ENCODE results near the gene DCTN1. TPM values are rescaled to one million over a fixed set of nuclear protein-coding genes. Genes with fewer than 3 reads are reported as not detected.

DCTN1 gene
- total and polyA plus RNA-seq, 8 donors: 65.8 to 181 (median 90.5) TPM

DNA sequence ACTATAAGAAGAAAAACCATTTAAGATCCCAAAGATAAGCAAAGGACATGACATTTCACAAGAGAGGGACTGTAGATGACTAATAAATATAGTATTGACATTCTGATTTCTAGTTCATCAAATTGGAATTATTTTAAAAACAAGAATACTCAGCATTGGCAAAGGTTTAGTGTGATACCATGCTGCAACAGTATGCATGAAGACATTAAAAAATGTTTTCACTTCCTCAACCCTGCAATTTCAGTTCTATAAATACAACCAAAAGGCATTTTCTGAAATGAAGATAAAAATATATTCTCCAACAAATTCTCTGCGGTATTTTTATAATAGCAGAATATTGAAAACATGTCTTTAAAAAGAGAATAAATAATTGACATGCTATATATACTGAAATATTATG is 39.2 kb upstream of the DCTN1 start:
- H3K4me3 ChIP-seq: no peak overlapping the region
- 88 to 93% (median 92%) methylated on average over 1 of the region's 1 CpG for WGBS, 5 donors
- TF ChIP-seq POLR2A (IDR thresholded peaks at IDR 0.05): no peak
- no peak for TF ChIP-seq EP300 (IDR thresholded peaks at IDR 0.05)
- TF ChIP-seq, protein P1, sequence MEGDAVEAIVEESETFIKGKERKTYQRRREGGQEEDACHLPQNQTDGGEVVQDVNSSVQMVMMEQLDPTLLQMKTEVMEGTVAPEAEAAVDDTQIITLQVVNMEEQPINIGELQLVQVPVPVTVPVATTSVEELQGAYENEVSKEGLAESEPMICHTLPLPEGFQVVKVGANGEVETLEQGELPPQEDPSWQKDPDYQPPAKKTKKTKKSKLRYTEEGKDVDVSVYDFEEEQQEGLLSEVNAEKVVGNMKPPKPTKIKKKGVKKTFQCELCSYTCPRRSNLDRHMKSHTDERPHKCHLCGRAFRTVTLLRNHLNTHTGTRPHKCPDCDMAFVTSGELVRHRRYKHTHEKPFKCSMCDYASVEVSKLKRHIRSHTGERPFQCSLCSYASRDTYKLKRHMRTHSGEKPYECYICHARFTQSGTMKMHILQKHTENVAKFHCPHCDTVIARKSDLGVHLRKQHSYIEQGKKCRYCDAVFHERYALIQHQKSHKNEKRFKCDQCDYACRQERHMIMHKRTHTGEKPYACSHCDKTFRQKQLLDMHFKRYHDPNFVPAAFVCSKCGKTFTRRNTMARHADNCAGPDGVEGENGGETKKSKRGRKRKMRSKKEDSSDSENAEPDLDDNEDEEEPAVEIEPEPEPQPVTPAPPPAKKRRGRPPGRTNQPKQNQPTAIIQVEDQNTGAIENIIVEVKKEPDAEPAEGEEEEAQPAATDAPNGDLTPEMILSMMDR (IDR thresholded peaks at IDR 0.05): no peak
- TF ChIP-seq POLR2AphosphoS5 (IDR thresholded peaks at IDR 0.05): no peak

DNA sequence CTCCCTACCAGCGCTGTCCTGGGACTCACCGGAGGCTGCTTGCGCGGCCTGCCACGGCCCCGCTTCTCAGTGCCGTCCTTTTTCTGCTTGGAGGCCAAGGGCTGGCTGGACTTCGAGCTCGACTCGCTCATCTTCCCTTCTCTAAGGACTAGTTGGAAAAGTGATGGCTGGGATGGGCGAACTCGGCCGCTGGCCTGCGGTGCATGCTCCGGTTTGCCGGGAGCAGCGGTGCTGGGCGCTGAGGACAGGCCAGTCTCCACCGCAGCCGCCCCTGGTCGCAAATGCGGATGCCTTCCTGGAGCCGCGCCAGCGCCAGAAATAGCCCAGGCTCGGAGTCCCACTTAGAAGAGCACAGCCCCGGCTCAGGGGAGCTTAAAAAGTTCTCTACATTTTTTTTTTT is 38.2 kb upstream of the DCTN1 start:
- 77 to 86% (median 80%) methylated on average over 26 to 27 of the region's 27 CpGs for WGBS, 5 donors
- intact Hi-C loops (cut with DNase I; ENCODE audit: low total_unique reads): no loop called here

More for the DNA sequence above, 39.2 kb upstream of the DCTN1 start:
- Histone ChIP-seq H3K27me3 (peaks cover 0 to 18% (median 8%) of the 10 kb centered on the region in 3 donors), H3K4me1 (peaks cover 19 to 38% (median 38%) of the 10 kb centered on the region in 4 donors), H3K36me3 (no peaks in the 10 kb centered on the region), H3K27ac (no peak overlapping the region), H3K9me3 (no peaks in the 10 kb centered on the region)
- no peak for DNase-seq
- intact Hi-C loops (cut with DNase I; ENCODE audit: low total_unique reads): no loop called here

DNA sequence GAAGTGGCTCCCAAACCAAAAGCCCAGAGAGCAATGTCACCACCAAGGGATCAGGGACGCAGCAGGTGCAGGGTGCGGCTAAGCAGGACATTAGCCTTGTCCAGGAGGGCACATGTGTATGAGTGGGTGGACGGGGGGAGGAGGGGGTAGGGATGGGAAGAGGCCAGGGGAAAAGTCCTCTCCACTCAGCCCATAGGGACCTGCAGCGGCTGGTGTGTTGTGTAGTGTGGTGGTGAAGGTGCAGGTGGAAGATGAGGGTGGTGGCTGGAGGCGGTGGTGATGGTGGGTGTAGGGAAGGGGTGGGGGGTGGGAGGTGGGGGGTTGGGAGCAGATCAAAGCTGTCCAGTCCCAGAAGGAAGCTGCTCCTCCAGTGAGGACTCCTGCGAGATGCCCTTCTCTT is 37.7 kb upstream of the DCTN1 start:
- DNase-seq: no peak
- WGBS, 5 donors: 86 to 96% (median 92%) methylated on average over 6 of the region's 6 CpGs
- H3K36me3 ChIP-seq: no peaks in the 10 kb centered on the region
- no peak overlapping the region for H3K4me3 ChIP-seq
- H3K27ac ChIP-seq: no peak overlapping the region
- peaks cover 0 to 23% (median 8%) of the 10 kb centered on the region in 3 donors for H3K27me3 ChIP-seq
- no peaks in the 10 kb centered on the region for H3K9me3 ChIP-seq
- peaks cover 32 to 52% (median 50%) of the 10 kb centered on the region in 4 donors for H3K4me1 ChIP-seq
- TF ChIP-seq POLR2A (IDR thresholded peaks at IDR 0.05): no peak
- TF ChIP-seq, protein P1 (IDR thresholded peaks at IDR 0.05): no peak
- no peak for TF ChIP-seq POLR2AphosphoS5 (IDR thresholded peaks at IDR 0.05)
- no peak for TF ChIP-seq EP300 (IDR thresholded peaks at IDR 0.05)
- intact Hi-C loops (cut with DNase I; ENCODE audit: low total_unique reads): no loop called here

More for the DNA sequence above, 38.2 kb upstream of the DCTN1 start:
- TF ChIP-seq EP300 (IDR thresholded peaks at IDR 0.05) (no peak), POLR2AphosphoS5 (IDR thresholded peaks at IDR 0.05) (no peak), POLR2A (IDR thresholded peaks at IDR 0.05) (no peak)
- TF ChIP-seq, protein P1 (IDR thresholded peaks at IDR 0.05): no peak
- no peaks in the 10 kb centered on the region for H3K9me3 ChIP-seq
- peaks cover 0 to 23% (median 8%) of the 10 kb centered on the region in 3 donors for H3K27me3 ChIP-seq
- H3K4me1 ChIP-seq: peaks cover 29 to 46% (median 46%) of the 10 kb centered on the region in 4 donors
- H3K4me3 ChIP-seq: no peak overlapping the region
- no peak overlapping the region for H3K27ac ChIP-seq
- no peak for DNase-seq
- no peaks in the 10 kb centered on the region for H3K36me3 ChIP-seq

DNA sequence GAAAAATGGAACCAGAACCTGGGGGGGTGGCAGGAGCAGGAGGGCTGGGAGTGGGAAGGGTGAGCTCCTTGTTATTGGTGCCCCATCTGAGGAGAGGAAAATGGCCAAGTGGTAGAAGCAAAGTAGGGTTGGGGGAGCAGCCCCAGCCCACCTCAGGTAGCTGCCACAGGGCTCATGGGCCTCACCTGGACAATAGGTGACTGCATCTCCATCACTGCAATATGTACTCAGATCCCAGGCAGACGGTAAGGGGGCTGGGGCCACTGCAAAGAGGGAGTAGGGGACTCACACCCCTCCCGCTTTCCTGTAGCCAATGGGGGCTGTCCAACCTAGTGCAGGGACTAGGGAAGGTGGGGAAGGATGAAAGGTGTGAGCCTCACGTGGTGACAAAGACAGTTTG is 37.1 kb upstream of the DCTN1 start:
- Histone ChIP-seq H3K4me3 (no peak overlapping the region), H3K27me3 (peaks cover 0 to 23% (median 8%) of the 10 kb centered on the region in 3 donors), H3K9me3 (no peaks in the 10 kb centered on the region), H3K27ac (no peak overlapping the region), H3K4me1 (peaks cover 32 to 55% (median 49%) of the 10 kb centered on the region in 4 donors), H3K36me3 (no peaks in the 10 kb centered on the region)
- no peak for DNase-seq
- intact Hi-C loops (cut with DNase I; ENCODE audit: low total_unique reads): no loop called here
- 77 to 89% (median 78%) methylated on average over 3 of the region's 3 CpGs for whole genome bisulfite sequencing, 5 donors
- TF ChIP-seq POLR2A (IDR thresholded peaks at IDR 0.05): no peak

DNA sequence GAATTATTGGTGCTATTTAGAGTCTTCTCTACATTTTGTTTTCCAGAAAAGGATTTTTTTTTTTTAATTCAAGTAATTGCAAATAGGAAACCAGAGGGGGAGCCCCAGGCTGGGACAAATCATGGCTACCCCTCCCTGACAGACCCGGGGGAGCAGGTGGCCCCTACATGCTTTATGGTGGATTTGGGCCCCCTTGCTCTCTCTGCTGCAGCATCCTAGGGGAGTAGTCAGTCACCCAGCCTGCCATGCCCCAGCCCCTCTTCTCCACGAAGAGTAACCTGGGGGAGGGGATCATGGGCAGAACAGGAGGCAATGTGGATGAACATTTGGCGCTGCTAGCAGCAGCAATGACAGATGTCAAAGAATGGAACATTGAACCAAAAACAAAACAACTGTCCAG is 36.7 kb upstream of the DCTN1 start:
- Histone ChIP-seq H3K9me3 (no peaks in the 10 kb centered on the region), H3K4me1 (peaks cover 32 to 50% (median 45%) of the 10 kb centered on the region in 4 donors), H3K4me3 (no peak overlapping the region), H3K36me3 (no peaks in the 10 kb centered on the region), H3K27ac (no peak overlapping the region), H3K27me3 (peaks cover 0 to 23% (median 8%) of the 10 kb centered on the region in 3 donors)
- no peak for DNase-seq
- 61 to 75% (median 68%) methylated on average over 3 of the region's 3 CpGs for WGBS, 5 donors
- intact Hi-C loops (cut with DNase I; ENCODE audit: low total_unique reads): no loop called here
- TF ChIP-seq POLR2A (IDR thresholded peaks at IDR 0.05): no peak
- TF ChIP-seq, protein P1 (IDR thresholded peaks at IDR 0.05): no peak
- TF ChIP-seq EP300 (IDR thresholded peaks at IDR 0.05): no peak
- no peak for TF ChIP-seq POLR2AphosphoS5 (IDR thresholded peaks at IDR 0.05)

All from stomach (tissue), 9 donors.